ENCODE measurements around the gene TMEM269.

The TMEM269 gene

DNA sequence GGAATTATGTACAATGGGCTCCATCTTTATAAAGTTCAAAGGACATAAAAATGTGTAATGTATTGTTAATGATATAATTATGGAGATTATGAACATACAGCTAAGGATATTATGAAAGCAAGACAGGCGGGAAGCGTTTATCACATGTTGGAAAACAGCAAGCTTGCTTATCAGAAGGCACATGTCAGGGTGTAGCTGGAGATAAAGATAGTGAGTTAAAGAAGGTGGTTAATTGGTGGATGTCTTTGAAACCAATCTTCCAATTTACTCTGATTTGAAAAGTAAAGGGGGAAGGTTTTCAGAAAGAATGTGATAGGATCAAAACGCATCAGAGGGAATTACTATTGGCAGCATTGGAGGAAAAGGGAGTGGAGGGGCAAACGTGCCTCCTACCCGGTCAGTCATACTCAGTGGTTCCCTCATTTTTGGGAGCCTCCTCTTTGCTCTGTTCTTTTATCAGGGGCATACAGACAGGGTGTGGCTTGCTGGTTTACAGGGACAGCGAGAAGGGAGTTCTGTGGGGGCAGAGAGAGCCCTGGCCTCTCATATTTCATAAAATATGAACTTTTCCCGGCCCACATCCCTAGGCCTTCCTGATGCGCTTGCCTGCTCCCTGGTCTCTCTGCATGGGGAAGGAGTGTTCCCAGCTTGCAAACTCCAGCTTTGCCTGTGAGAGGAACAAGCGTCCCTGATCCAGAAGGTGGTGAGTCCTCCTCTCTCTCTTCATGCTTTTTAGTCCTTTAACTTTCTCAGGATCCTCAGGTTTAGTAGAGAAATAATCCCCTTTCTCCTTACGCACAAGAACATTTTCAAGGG, 40.5 kb downstream of the TMEM269 start:
- no peak for DNase-seq

- DNase-seq = no peak
Measured at GRCh38 chr1:42830631-42831030, 45.8 kb downstream of the TMEM269 start.

- no peak for DNase-seq
Measured at GRCh38 chr1:42831273-42831672, 46.5 kb downstream of the TMEM269 start.

DNA sequence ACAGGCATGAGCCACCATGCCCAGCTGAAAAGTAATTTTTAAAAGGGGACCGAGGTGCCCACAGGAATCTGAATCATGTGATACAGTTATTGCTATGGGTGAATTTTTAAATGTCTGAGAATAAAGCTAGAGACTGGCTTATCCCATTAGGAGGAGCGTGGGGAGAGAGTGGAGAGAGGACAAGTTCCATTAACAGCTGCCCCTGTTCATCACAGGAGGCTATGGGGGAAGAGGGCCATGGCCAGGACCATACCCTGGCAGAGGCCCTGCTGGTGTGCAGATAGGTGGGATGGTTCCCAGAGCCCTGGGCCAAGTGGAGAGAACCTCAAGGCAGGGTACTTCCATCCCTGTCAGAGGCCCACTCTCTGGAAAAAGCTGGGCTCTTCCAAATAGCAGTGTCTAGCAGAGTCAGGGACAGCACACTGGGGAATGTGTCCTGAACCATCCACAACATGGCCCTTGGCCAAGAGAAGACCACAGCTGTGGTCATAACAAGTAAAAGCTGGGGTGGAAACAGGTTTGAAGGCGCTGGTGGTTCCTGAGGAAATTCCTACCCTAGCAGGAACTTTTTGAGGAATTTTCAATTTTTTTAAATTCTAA, 48.0 kb downstream of the TMEM269 start:
- DNase-seq = no peak

GRCh38 chr1:42833981-42834380, 49.2 kb downstream of the TMEM269 start:
- no peak for DNase-seq

DNA sequence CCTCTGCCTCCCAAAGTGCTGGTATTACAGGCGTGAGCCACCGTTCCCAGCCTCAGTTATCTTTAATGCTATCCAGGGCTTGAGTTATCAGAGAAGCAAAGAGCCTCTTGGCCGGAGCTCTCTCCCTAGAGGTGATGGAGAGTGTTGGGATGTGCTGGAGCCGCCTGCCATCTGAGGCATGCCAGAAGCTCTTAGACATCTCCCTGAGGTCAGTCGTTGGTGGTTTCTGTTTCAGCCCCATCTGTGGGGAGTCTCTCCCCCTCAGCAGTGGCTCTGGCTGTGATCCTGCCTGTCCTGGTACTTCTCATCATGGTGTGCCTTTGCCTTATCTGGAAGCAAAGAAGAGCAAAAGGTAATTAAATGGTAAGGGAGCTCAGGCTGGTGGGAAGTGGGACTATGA, 50.0 kb downstream of the TMEM269 start:
- no peak for DNase-seq

- DNase-seq = no peak
Measured at GRCh38 chr1:42835422-42835821, 50.6 kb downstream of the TMEM269 start.

GRCh38 chr1:42837709-42838108, 52.9 kb downstream of the TMEM269 start:
- DNase-seq = no peak

DNA sequence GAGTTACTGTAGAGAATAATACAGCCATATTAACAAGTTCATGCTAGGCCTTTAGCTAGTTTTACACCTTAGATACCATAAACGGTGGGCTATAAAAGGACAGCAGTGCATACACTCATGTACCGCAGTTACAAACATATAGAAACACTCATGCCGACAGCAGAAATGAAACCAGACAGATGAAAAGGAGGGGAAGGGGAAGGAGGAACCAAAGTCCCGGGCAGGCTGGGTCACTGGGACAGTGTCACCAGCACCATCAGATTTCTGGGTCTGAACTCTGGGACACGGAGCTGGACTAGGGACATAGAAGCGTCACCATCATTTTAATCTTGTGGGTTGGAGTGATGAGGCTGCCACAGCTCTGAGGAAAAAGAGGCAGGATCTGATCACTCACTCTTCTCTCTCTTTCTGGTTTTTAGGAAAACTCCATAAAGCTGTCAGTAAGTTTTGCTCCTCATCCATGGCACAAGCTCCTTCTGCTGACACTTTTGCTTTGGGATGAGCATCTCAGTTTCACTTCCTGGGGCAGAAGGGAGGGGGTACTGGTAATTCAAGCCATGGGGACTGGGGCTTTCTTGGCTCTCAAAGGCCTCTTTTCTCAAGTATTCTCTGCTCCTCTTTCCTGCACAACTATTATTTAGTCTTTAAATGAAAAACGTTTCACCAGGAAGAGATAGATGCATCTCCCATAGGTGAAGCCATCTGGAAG, 53.8 kb downstream of the TMEM269 start:
- no peak for DNase-seq

DNA sequence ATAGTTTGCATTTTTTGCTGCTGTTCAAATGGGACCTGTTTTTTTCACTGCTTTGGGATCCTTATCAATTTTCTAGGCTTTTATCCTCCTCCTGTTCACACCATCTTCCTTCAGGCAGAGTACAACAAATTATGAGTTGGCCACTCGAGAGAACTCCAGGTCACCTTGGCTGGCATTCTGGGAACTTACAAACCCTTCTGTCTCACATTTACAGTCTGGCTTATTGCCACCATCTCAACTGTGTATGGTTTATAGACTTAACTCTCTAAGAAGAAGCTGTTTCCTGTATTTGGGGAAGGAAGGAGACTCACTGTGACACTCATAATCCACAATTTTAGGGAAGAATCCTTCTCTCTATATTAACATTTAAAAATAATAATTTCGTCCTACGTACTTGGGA, 56.2 kb downstream of the TMEM269 start:
- no peak for DNase-seq

GRCh38 chr1:42841440-42842147, 56.8 kb downstream of the TMEM269 start:
- DNase-seq = no peak

GRCh38 chr1:42844592-42845140, 59.9 kb downstream of the TMEM269 start:
- no peak for DNase-seq

GRCh38 chr1:42845193-42845592, 60.4 kb downstream of the TMEM269 start:
- DNase-seq = no peak

DNA sequence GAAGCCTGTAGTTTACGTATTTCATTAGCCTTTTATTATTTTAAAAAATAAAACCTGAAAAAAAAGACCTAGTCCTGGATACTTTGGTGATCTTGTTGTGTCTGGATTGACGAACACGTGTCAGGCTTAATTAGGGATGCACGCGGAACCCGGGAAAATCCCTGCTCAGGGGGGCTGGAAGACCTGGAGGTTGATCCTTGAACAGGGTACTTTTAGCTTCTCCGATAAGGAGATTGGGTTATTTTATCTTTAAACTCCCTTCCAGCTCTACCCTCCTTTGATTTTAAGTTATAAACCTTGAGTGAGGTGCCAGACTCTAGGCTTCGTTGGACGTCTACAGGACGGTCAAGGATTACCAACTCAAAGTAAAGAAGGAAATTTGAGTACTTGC, 61.1 kb downstream of the TMEM269 start:
- no peak for DNase-seq

DNA sequence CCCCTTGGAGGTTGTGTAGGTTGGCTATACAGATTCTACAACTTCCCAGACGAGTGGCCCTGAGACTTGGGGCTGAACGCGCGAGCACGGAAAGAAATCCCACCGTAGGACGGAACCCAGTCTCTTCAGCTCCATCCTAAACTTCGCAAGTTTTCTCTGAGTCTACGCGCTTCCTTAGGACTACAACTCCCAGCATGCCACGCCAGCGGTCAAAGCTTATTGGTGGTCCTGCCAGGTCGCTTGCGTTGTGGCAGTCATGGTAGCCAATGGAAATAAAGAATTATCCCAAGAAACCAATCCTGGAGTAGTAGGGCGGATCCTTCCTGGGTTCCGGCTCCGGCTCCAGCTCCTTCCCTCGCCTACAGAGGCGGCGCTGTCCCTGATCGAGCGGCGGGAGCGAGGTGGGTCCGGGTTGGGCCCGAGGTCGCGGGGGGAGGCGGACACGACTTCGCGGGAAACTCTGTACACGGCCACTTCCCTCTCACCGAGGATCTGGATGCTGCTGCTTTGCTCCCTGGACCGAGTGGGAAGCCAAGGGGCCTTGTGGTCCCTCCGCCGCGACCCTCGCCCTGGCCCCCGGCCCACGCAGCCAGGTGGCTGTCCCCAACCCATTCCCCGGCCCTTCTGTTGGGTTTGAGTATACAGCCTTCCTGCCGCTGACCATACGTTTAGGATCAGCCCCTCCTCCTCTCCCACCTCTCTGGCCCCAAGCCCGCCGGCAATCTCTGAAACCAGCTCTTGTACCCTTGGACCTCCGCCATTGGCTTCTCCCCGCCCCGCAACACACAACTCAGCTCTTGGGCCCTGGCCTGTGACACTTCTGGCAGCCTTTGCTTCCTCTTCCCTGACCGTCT, 61.7 kb downstream of the TMEM269 start, which contains the start of gene ZNF691:
Gene ZNF691, plus strand, starts transcription at position 357 of the 854 bp plus-strand sequence. CDS start 3,046 bp downstream, outside the sequence.
- DNase-seq = peak; percentile 98

DNA sequence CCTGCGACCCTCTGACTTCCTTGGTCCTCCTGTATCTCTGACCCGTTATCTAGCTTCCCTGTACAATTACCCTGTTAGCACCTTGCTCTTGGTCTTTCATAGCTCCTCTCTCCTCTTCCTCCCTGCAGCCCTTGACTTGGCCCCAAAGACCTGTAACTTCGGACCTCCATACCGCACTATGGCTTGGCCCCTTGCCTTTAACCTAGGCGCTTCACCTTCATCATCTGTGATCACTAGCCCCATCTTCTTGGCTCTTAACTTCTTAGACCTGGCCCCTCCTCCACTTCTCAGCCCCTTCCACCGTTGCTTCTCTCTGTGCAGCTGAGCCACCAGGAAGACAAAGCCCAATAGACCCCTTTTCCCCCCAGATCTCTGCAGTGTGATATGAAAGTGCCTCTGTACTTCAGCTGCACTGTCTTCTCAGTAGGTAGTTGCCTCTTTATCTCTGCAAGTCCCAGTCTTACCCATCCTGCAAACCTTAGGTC, 62.4 kb downstream of the TMEM269 start:
- DNase-seq = no peak

- no peak for DNase-seq
Measured at GRCh38 chr1:42847721-42848460, 63.1 kb downstream of the TMEM269 start.

DNA sequence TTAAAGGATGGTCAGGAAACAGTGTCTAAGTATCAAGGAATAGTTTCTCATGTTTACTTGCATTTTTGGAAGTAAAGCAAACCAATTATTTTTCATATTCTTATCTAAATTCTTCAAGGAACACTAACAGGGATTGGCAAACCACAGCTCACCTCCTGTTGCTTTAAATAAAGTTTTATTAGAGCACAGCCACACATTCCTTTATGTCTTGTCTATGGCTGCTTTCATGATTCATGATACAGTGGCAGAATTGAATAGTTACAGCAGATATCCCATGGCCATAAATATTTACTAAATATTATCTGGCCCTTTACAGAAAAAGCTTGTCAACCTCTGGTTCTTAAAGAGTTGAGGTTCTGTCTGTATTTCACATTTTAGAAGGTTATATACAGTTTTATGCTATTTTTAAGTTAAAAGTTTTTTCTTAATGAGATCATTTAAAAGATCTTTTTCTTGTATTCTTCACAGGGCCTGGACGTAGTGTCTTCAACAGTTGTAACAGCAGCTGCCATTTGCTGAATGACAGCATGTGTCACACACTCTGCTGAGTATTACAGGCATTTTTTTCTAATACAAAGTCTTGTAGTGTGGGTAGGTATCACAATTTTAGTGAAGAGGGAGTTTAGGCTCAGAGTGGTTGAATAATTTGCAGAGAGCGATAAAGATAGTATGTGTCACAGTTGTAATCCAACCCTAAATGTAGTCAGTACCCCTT, 64.2 kb downstream of the TMEM269 start:
- no peak for DNase-seq

DNA sequence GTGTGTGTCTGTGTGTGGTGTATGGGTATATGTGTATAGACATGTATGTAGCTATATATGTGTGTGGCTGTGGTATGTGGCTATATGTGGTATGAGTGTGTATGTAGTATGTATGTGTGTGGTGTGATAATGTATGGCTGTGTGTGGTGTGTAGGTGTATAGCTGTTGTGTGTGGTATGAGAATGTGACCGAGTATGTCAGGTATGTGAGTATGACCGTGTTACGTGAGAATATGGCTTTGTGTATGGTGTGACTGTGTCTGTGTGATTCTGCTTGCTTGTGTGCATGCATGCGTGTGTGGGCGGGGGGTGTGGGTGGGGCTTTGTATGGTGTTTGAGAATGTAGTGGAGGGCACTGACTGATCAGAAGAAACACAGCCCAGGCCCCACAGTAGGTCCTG, 65.2 kb downstream of the TMEM269 start:
- DNase-seq = no peak
